AG04450 (cell line): Measurements from ENCODE around the gene RAB3IP. TPM values are rescaled to one million over a fixed set of nuclear protein-coding genes. Genes with fewer than 3 reads are reported as not detected.
"Not testable (repeated sequence)": the region's sequence is repeated elsewhere in the genome, so short reads cannot be mapped to it uniquely, and the experiment has no call there.

Experiments
- CTCF ChIA-PET: fragments of 300-600, 350-600 bp; formaldehyde crosslinking; extraction: SDS; loops from one replicate; lab custom pipeline; 2022; ENCODE audit warnings: antibody characterized with exemption, inconsistent platforms; lab: Charles Lee
- POLR2A ChIA-PET: fragments of 350-600 bp; formaldehyde crosslinking; extraction: SDS; loops from one replicate; lab custom pipeline; 2021; ENCODE audit warnings: antibody characterized with exemption, inconsistent platforms; lab: Yijun Ruan, JAX
- DNase-seq: peaks from one replicate; pipeline ENCODE4 v3.0.0-alpha.2; 2011; ENCODE audit warnings: low read depth, low spot score
- H3K27ac ChIP-seq: one replicate; pipeline ENCODE4 v1.5.1; 2012; ENCODE audit warnings: low read depth, low read length, control low read depth
- H3K27me3 ChIP-seq: one replicate; pipeline ENCODE4 v1.6.0; 2012; ENCODE audit warnings: low read length; ENCODE audit not compliant: control insufficient read depth, insufficient read depth
- H3K4me3 ChIP-seq: 2 replicates; pipeline ENCODE4 v1.5.1; 2011; ENCODE audit warnings: mild to moderate bottlenecking, low read depth, low read length, control low read depth
- H3K9me3 ChIP-seq: 2 replicates; pipeline ENCODE4 v1.5.1; 2012; ENCODE audit warnings: low read length; ENCODE audit not compliant: control insufficient read depth, insufficient read depth
- polyA plus RNA-seq: library from polyadenylated mRNA; depleted of rRNA; stranded (reverse); fragments of >200 nt; gene quantifications from 2 replicates; pipeline ENCODE4 v1.2.3, GENCODE V29; 2011; rRNA removed
- TF ChIP-seq, protein P1 (sequence below): IDR thresholded peaks from 2 replicates; pipeline ENCODE4 v1.5.1; 2011; ENCODE audit warnings: low read depth, low read length, control low read depth, inconsistent platforms

The RAB3IP gene
- polyA plus RNA-seq, 1 experiment: 3.1 TPM

DNA sequence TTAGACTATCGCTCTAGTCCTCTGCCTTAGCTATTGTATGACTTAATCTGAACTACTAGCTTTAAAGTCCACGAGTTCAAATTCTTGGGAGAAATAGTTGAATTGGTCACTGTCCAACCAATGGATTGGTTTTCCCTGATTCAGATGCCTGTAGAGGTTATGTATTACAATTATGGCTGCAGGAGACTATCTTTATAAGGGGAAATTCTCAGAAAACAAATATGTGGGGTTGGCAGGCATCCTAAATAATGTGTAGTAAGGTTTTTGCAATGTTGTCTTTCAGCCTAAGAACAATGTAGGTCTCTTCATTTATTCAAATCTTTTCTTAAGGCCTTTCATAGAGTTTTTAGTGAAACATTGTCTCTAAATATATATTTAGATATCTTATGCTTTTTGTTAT lies 113.3 kb downstream of the RAB3IP start:
- CTCF ChIA-PET: interaction anchor here (0.7 to 1.2 kb wide), 2 partner anchors 28 to 588 kb away, joined by 3 to 5 read pairs; no protein-coding TSS in a partner anchor
- Histone ChIP-seq H3K4me3 (no peak overlapping the region), H3K27me3 (no peaks in the 10 kb centered on the region), H3K9me3 (peaks cover 5% of the 10 kb centered on the region; the same call in 1 of the 2 replicates), H3K27ac (no peak overlapping the region)
- TF ChIP-seq, protein P1, sequence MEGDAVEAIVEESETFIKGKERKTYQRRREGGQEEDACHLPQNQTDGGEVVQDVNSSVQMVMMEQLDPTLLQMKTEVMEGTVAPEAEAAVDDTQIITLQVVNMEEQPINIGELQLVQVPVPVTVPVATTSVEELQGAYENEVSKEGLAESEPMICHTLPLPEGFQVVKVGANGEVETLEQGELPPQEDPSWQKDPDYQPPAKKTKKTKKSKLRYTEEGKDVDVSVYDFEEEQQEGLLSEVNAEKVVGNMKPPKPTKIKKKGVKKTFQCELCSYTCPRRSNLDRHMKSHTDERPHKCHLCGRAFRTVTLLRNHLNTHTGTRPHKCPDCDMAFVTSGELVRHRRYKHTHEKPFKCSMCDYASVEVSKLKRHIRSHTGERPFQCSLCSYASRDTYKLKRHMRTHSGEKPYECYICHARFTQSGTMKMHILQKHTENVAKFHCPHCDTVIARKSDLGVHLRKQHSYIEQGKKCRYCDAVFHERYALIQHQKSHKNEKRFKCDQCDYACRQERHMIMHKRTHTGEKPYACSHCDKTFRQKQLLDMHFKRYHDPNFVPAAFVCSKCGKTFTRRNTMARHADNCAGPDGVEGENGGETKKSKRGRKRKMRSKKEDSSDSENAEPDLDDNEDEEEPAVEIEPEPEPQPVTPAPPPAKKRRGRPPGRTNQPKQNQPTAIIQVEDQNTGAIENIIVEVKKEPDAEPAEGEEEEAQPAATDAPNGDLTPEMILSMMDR: no peak
- POLR2A ChIA-PET: no interaction called here
- no peak for DNase-seq

DNA sequence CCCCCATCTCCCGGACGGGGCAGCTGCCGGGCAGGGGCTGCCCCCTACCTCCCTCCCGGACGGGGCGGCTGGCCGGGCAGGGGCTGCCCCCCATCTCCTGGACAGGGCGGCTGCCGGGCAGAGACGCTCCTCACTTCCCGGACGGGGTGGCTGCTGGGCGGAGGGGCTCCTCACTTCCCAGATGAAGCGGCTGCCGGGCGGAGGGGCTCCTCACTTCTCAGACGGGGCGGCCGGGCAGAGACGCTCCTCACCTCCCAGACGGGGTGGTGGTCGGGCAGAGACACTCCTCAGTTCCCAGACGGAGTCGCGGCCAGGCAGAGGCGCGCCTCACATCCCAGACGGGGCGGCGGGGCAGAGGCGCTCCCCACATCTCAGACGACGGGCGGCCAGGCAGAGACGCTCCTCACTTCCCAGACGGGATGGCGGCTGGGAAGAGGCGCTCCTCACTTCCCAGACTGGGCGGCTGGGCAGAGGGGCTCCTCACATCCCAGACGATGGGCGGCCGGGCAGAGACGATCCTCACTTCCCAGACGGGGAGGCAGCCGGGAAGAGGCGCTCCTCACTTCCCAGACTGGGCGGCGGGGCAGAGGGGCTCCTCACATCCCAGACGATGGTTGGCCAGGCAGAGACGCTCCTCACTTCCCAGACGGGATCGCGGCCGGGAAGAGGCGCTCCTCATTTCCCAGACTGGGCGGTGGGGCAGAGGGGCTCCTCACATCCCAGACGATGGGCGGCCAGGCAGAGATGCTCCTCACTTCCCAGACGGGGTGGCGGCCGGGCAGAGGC lies 114.7 kb downstream of the RAB3IP start:
- CTCF ChIA-PET, H3K27ac ChIP-seq, H3K4me3 ChIP-seq, H3K9me3 ChIP-seq, POLR2A ChIA-PET, H3K27me3 ChIP-seq, DNase-seq: not testable (repeated sequence)

DNA sequence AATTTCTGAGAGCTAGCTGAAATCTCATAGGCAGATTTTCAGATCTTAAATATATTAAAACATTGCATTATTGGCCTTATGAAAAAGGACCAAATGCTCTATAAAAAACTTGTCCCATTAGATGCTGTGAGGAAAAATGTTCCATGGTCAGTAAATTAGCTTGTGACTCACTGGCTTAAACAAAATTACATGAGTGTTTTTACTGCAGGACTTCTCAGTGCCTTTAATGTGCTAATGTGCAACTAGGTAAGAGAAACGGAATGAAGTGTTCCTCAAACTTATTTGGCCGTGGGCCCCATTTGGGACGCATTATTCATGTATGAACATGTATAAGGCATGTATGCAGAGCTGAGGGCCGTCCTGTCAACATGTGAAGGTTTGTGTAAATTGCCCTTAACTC lies 128.0 kb downstream of the RAB3IP start:
- Histone ChIP-seq H3K4me3 (no peak overlapping the region), H3K27ac (no peak overlapping the region), H3K9me3 (no peaks in the 10 kb centered on the region), H3K27me3 (no peaks in the 10 kb centered on the region)
- DNase-seq: no peak
- POLR2A ChIA-PET: no interaction called here
- TF ChIP-seq, protein P1: no peak
- CTCF ChIA-PET: interaction anchor here (1.2 to 1.4 kb wide), 4 partner anchors 12 to 853 kb away, joined by 3 to 8 read pairs (median 4); no protein-coding TSS in a partner anchor

DNA sequence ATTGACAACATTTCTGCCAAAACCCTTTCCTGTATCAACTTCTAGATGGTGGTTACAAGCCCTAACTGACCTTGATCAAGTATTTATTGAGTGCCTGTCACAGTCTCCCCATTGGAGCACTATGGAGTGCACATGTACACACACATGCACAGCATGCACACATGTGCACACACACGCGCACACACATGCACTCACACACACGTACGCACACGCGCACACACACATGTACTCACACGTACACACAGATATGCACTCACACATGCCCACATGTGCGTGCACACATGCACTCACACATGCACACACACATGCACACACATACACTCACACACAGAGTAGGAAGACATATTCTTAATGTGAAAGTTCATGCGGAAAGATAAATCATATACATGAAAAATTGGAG lies 130.0 kb downstream of the RAB3IP start:
- no peak overlapping the region for H3K4me3 ChIP-seq
- CTCF ChIA-PET: interaction anchor here (1.1 to 2.6 kb wide), 2 partner anchors 9 to 10 kb away, joined by 3 to 10 read pairs; no protein-coding TSS in a partner anchor
- POLR2A ChIA-PET: no interaction called here
- TF ChIP-seq, protein P1: no peak
- H3K9me3 ChIP-seq: no peaks in the 10 kb centered on the region
- no peak overlapping the region for H3K27ac ChIP-seq
- DNase-seq: no peak
- H3K27me3 ChIP-seq: no peaks in the 10 kb centered on the region

DNA sequence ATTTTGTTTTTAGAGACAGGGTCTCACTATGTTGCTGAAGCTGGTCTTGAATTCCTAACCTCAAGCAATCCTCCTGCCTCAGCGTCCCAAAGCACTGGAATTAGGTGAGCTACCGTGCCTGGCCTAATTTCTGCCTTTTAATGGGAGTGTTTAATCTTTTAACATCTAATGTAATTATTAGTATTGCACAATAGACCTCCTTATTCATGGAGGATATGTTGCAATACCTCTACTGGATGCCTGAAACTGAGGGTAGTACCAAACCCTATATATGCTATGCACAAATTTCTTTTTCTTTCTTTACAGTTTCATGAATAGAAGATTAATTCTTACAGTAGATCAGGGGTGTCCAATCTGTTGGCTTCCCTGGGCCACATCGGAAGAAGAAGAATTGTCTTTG lies 134.1 kb downstream of the RAB3IP start:
- CTCF ChIA-PET: interaction anchor here (3.0 kb wide), 1 partner anchor 704 kb away, joined by 7 read pairs; no protein-coding TSS in a partner anchor
- no peak for DNase-seq

More for the DNA sequence above, 134.1 kb downstream of the RAB3IP start:
- H3K27ac ChIP-seq: no peak overlapping the region
- peaks cover 3% of the 10 kb centered on the region for H3K27me3 ChIP-seq
- no peaks in the 10 kb centered on the region for H3K9me3 ChIP-seq
- TF ChIP-seq, protein P1: no peak
- POLR2A ChIA-PET: no interaction called here
- H3K4me3 ChIP-seq: no peak overlapping the region

Other genes with a start within 250 kb of the RAB3IP start
- 256 and 284 TPM in 2 replicates for gene CCT2, start 153.4 kb upstream of the RAB3IP start, polyA plus RNA-seq
- gene LRRC10, start 128.0 kb upstream of the RAB3IP start, polyA plus RNA-seq: not detected in 2 replicates
- gene BEST3, start 39.6 kb upstream of the RAB3IP start, polyA plus RNA-seq: 0.14 TPM in 1 of 2 replicates, not detected in the other
- not detected in 2 replicates for gene MYRFL, start 86.4 kb downstream of the RAB3IP start, polyA plus RNA-seq